SK-N-SH treated with all-trans-retinoic acid at 6 μM for 48 hours (cell line): ENCODE measurements around the gene GALNT12.

Experiments used
- CSDC2 ChIP-seq: fragments of 250-450 bp; sonication (Bioruptor Pico); IDR thresholded peaks from 2 replicates; pipeline ENCODE4 v1.5.0; 2020; ENCODE audit warnings: mild to moderate bottlenecking, moderate library complexity
- ISL1 ChIP-seq: fragments of 250-450 bp; sonication (Bioruptor Pico); IDR thresholded peaks from 2 replicates; pipeline ENCODE4 v2.1.2; 2022; ENCODE audit warnings: mild to moderate bottlenecking, moderate library complexity
- PPARA ChIP-seq: fragments of 250-450 bp; sonication (Bioruptor Pico); IDR thresholded peaks from 2 replicates; pipeline ENCODE4 v1.5.0; 2020; ENCODE audit warnings: mild to moderate bottlenecking, borderline replicate concordance
- RARB ChIP-seq: fragments of 250-450 bp; sonication (Bioruptor Pico); IDR thresholded peaks from 2 replicates; pipeline ENCODE4 v1.8.0; 2021; ENCODE audit warnings: mild to moderate bottlenecking, moderate library complexity
- ZC3H10 ChIP-seq: fragments of 250-450 bp; sonication (Bioruptor Pico); IDR thresholded peaks from 2 replicates; pipeline ENCODE4 v1.5.1; 2021; ENCODE audit warnings: mild to moderate bottlenecking, moderate library complexity
- ZNF565 ChIP-seq: fragments of 450-650 bp; formaldehyde crosslinking; conservative IDR thresholded peaks from 2 replicates; pipeline ENCODE4 v1.5.0; 2020; ENCODE audit warnings: low read depth, mild to moderate bottlenecking, moderate library complexity
- TF ChIP-seq, protein P1 (sequence below): fragments of 250-450 bp; sonication (Bioruptor Pico); IDR thresholded peaks from 2 replicates; pipeline ENCODE4 v1.8.0; 2020; ENCODE audit warnings: mild to moderate bottlenecking, moderate library complexity, borderline replicate concordance

- TF ChIP-seq, protein P1, sequence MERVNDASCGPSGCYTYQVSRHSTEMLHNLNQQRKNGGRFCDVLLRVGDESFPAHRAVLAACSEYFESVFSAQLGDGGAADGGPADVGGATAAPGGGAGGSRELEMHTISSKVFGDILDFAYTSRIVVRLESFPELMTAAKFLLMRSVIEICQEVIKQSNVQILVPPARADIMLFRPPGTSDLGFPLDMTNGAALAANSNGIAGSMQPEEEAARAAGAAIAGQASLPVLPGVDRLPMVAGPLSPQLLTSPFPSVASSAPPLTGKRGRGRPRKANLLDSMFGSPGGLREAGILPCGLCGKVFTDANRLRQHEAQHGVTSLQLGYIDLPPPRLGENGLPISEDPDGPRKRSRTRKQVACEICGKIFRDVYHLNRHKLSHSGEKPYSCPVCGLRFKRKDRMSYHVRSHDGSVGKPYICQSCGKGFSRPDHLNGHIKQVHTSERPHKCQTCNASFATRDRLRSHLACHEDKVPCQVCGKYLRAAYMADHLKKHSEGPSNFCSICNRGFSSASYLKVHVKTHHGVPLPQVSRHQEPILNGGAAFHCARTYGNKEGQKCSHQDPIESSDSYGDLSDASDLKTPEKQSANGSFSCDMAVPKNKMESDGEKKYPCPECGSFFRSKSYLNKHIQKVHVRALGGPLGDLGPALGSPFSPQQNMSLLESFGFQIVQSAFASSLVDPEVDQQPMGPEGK (CRISPR knock-in tag) = no peak
- TF ChIP-seq ZNF565 (no peak), ZC3H10 (no peak), RARB (CRISPR knock-in tag) (no peak), PPARA (CRISPR knock-in tag) (no peak), CSDC2 (no peak), ISL1 (CRISPR knock-in tag) (no peak)
Observed at GRCh38 chr9:98808875-98809274, 1.4 kb downstream of the GALNT12 start.
